ENCODE results near the gene RASSF5.
"Not testable (repeated sequence)": the region's sequence is repeated elsewhere in the genome, so short reads cannot be mapped to it uniquely, and the experiment has no call there.

RASSF5 gene

DNA sequence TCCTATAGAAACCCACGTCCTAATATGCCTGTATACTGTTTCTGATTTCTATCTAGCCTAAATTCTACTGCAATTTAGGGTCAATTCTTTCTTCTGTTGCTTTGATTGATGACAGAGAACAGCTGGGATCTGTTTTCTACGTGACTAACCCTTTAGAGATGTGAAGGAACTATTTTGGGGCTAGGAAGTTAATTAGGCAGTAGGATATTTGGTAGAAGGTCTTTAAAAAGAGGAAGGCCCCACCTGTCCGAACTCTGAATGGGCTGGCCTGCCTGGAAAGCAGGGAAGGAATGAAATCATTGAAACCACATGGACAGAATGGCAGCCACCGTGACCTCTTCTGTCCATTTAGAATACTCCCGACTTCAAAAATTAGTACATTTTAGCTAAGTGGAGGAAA is 83.9 kb downstream of the RASSF5 start:
- no peak for DNase-seq

DNA sequence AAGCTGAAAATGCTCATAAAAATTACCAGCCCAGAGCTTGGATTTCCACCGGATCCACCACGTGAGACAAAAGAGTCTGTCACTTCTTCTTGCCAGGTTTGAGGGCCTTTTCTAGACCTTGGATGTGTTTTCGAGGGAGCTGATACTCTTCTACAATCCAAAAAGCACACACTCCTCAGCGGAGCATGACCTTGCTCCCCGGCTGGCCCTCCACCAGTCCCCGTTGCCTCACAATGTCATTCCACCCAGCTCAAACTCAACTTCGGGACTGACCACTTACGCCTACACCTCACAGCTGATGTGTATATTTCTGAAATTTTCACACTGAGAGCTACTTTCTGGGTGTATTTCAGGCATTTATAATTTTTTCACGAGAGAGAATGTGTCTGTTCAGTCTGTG is 84.4 kb downstream of the RASSF5 start:
- no peak for DNase-seq

DNA sequence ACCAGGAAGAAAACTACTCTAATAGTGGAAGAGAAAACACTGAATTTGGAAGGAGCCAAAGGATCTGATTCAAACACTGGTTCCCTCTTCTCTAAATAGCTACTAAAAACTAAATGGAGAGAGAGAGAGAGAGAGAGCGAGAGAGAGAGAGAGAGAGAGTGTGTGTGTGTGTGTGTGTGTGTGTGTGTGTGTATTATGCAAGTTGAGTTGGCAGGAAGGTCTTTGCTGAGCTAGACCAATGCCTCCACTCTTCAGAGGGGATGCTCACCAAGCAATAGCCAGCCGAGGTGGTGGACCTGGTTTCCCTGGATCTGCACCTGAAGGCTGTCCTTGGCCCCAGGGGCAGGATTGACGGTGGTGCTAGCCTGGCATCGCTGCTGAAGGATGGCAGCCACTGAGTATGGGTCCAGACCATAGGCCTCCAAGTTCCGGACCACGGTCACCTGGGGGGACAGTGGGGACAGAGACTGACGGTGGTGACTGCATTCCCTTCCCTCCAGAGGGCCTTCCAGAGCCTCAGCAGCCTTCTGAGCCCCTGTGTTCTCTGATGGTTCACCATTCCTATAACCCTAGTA is 86.1 kb downstream of the RASSF5 start:
- DNase-seq, result no peak

DNA sequence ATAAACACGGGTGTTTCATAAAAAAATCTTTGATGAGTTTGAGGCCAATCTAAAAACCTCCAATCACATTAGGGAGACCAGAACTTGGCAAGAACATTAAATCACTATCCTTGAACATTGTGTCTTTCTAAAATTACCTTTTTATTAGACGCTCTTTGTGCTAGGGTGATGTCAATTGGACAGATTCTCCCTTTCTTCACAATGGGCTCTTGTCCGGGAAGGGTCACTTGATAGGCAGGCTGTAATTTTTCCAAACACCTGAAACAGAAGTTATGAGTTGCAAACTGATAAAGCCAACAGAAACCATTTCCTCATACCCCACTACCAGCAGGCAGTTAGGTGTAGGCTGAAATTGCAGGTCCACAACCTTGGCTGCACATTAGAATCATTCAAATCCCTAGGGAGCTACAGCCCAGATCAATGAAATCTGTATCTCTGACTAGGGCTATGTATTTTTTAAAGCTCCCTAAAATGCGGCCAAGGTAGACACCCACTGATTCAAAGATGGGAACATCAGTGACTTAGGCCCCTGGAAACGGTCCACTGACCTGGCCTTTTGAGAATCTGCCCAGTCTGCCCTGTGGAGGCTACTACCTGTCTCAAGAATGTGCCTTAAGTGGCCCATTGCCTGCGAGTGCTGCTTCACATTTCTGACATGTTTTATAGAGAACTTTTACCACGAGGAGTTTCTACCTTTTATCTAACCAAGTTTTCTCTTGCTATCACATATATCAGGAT is 88.4 kb downstream of the RASSF5 start:
- no peak for DNase-seq

DNA sequence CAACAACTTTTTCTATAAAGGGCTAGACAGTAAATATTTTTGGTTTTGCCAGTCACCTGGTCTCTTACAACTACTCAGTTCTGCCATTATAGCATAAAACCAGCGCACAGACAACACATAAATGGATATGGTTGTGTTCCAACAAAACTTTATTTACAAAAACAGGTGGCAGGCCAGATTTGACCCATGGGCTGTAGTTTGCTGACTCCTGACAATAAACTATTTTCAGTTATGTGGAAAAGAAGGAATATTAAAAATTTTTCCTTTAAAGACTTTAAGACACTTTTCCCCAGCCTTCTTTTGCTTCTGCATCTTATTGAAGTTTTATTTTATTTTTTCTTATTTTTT is 89.0 kb downstream of the RASSF5 start:
- no peak for DNase-seq

DNA sequence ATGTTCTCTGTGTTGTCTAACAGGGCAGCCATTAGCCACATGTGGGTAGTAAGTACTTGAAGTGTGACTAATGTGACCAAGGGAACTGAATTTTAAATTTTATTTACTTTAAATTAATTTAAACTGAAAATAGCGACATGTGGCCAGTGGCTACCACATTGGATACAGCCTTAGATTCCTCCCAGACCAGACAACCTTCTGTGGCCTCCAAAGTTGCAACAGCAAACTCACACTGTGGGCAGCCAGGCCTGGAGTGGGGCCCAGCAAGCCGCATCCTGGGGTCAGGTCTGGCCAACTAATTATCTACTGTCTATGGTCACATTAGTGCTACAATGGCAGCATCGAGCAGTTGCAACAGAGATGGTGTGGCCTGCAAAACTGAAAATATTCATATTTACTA is 93.2 kb downstream of the RASSF5 start:
- DNase-seq, result no peak

DNA sequence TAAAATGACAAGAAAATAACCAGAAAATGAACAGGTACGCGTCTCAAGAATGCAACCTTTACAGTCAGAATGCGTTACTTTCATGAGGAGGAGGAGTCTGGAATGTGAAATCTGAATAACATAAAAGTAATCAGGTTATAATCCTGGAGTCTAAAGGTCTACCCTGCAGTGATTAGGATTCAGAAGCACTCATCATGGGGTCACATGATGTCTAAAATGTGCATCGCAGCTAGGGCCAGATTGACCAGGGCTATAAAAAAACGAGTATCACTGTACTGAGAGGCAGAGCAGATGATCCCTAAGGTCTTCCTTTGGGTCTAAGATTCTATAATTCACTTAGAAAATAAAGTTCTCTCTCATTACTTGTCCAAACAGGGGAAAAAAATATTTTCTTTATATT is 97.5 kb downstream of the RASSF5 start:
- DNase-seq, result no peak

DNA sequence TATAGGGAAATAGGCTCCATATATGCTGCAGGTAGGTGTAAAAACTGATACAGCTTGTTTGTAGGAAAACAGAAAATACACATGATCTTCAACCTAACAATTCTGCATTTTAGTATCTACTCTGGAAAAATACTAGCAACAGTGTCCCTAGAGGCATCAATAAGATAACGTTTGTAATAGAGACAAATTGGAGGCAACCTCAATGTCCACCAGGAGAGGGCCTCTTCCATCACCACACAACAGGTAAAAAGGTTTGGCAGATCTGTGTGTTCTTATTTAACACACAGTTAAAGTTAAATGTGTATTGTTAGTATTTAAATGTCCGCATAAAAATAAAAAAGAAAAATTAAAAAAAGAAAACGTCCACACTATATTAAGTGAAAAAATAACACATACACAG is 99.5 kb downstream of the RASSF5 start:
- peak; percentile 16 to 28 for DNase-seq

DNA sequence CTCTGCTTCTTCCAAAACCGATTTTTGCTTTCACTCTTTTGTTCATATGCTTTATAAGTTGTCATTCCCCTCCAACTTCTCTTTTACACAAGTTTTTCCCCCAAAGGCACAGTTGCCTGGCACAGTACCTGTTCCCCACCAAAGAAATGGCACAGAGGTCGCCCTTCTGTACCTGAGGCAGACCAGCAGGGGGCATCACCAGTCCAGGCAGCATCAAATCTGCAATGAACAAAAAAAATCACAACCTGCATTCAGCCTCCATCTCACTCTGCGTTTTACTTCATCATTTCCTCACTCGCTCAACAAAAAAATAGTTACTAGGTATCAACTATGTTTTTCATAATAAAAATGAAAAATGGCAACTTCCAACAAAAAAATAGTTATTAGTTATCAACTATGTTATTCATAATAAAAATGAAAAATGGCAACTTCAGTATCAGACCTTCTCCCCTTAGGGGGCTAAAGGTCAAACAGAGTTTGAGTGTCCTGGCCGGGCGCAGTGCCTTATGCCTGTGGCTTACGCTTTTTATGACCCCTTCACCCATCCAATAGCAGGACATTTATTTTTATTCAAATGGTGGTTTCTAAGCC is 100.9 kb downstream of the RASSF5 start:
- DNase-seq, result peak; percentile 31 to 43

DNA sequence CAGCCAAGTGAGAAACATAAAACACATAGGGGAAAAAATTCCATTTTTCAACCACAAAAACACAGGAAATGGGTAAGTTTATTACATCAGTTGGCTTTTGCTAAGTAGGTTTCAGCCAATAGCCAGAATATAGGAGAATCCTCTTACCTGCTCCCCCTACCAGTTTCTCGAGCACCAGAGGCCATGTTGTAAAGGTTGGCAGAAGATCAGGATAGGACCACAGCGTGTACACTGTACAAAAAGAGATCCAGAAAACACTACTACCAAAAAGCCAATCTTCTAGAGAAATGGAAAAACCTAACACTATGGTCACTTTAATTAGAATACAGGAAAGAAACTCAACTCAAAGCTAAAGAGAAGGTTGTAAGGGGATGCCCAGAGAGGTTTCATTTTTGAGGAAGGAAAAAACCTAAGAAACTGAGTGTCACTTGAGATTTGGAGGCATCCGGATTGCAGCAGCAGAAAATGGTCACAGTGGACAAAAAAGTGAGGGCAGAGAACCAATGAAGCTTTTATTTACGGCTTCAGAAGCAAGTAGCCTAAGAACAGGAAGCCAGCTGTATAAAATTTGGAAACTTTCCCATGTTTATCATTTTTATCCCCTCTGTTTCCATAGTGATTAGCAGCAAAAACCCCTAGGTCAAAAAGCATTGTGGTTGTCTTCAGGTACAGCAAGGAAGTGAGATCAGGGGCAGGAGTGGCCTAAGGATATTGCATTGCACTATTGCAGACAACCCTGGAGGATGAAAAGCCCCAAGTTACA is 102.1 kb downstream of the RASSF5 start:
- DNase-seq, result no peak

DNA sequence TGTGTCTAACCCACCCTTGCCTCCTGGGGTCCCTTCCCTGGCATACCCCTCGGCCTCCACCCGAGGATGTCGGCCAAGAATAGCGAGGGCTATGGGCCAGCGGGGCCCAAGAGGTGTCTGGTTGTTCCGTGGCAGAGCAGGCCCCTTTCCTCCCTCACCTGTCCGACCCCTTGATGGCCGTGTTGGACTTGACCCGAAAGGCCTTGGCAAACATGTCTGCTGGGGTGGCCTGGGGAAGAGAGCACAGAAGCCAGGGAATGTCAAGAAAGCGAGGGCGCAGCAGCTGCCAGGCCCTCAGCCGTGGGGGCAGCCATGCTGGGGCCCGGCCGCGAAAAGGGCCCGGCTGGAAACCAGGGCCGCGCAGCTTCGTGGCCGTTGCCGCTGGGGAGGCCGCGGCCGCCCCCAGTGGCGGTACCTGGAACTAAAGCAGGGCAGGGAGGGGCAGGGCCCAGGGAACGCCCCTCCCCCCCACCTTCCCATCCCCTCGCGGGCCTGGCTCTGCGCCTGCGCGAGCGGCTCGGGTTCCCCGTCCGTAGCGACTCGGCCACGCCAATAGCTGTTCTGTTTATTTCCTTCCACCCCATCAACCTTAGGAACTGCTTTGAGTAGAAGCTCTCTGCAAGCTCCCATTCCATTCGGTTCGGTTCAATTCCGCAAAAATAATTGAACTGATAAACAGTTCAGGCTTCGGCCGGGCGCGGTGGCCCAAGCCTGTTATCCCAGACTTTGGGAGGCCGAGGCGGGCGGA is 105.0 kb downstream of the RASSF5 start, which contains the start of gene EIF2D:
TSS of gene EIF2D (minus strand) at position 337 of the 748 bp plus-strand sequence. CDS start at position 214, 123 bp downstream.
- DNase-seq, result peak; percentile 84 to 87

DNA sequence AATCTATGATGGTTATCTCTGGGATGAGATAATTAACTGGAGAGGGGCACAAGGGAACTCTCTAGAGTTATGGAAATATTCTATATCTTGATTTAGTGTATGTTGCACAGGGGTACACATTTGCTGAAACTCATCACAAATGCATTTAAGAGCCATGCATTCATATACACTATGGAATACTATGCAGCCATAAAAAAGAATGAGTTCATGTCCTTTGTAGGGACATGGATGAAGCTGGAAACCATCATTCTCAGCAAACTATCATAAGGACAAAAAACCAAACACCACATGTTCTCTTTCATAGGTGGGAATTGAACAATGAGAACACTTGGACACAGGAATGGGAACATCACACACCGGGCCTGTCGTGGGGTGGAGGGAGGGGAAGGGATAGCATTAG is 119.1 kb downstream of the RASSF5 start:
- DNase-seq, result not testable (repeated sequence)

DNA sequence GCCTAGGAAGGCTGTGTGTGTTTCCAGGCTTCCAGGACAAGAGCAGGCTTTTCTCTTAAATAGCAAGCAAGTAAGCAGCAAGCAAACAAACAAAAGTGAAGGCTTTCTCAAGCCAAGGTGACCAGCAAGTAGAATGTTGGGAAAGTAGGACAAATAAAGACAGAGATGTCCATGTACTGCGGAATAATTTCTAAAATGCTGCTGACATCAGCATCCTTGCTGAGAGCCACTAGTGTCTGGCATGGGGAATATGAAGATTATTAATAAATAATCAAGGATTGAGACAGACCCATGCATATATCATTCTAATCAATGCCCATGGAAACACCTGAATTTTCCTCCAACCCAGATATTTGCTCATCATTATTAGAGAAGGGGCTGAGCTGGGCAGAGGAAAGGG is 121.6 kb downstream of the RASSF5 start:
- DNase-seq, result no peak

DNA sequence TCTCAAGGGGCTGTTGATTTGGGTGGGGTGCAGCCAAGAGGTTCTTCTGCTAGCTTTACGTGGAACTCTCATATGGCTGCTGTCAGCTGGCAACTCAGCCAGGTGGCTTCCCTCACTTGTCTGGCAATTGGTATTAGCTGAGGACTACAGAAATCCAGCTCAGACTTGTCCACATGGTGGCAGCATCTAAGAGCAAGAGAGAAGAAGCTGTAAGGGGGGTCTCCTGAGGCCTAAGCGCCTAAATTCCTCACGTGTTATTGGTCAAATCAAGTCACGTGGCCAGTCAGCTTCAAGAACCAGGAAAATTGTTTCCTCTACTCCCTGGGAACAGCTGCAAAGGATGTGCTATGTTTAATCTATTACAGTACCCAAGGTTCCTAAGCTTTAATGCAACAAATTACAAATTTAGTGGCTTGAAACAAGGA is 123.8 kb downstream of the RASSF5 start:
- DNase-seq, result peak; percentile 77 to 91

DNA sequence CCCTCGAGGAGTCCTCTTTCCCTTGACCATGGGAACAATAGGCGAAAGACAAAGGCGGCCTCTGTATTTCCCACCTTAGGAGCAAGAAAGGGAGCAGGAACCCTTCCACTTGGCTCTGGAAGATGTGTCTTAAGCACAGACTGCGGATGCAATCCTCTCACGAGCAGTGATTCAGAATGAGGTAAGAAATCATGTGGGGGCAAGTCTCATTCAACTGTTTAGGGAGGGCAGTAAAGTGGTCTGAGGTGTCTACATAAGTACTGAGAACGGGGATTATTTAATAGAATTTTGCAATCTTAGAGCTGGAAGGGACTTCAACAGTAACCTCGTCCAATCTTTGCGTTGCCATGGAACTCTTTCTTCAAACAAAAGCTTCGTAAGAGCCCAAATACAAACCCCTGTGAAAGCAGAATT is 126.4 kb downstream of the RASSF5 start:
- no peak for DNase-seq

DNA sequence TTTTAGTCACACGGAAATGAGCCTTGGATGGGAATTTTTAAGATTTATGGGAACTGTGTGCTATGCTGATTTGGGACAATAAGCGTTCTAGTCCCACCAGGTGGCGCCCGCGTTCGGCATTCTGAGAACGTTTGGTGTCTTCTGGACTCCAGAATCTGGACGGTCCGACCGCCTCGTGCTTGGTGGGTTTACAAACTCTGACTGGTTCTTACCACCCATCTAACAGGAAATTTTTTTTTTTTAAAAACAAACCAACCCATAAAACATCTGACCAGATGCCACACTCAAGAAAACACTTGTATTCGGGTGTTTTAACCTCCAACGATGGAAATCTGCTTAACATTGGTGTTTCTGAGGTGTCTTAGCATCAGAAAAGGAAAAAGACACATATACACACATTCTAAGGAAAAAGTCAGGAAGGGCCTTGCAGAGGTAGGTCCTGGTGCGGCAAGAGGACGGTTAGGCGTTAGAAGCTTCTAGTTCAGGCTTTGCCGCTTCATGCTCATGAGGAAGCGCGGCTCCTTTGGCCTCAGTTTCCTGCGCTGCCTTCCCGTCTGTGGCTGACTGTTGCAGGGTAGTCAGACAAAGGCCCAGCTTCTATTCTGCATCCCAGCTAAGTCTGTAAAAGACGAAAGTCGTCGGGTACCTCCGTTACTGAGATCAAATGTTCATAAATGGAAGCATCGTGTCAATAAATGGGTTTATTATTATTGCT is 127.2 kb downstream of the RASSF5 start:
- DNase-seq, result peak; percentile 80 to 92

DNA sequence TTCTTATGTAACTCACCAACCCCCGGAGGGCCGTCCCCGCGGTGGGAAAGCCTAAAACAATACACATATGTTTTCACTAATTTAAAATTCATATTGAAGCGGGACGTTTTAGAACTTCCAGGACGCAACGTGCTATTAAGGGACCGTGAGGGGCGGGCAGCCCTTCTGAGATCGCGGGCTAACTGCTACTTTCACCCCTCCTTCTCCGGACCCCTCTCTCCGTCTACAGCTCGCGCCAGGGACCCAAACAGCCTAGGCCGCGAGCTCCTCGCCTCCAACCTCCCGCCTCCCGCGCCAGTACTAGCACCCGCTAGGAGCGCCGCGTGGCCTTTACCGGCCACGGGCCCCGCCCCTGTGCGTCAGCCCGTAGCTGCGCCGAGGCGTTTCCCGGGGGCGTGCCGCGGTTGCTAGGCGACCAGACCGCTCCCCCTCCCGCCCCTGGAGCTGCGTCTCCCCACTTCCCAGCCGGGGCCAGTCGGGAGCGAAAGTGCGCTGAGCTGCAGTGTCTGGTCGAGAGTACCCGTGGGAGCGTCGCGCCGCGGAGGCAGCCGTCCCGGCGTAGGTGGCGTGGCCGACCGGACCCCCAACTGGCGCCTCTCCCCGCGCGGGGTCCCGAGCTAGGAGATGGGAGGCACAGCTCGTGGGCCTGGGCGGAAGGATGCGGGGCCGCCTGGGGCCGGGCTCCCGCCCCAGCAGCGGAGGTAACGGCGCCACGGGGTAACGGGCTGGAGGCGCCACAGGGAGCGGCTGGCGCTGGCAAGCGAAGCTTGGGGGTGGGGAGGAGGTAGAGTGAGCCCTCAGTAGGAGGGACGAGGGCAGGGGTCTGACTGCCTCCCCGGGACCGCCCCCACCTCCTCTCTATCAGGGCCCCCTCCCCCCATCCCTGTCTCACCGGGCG is 128.0 kb downstream of the RASSF5 start, which contains the start of gene DYRK3:
TSS of gene DYRK3 (plus strand) at position 457 of the 898 bp plus-strand sequence. CDS start at position 625, 168 bp downstream.
- DNase-seq, result peak; percentile 83 to 95

DNA sequence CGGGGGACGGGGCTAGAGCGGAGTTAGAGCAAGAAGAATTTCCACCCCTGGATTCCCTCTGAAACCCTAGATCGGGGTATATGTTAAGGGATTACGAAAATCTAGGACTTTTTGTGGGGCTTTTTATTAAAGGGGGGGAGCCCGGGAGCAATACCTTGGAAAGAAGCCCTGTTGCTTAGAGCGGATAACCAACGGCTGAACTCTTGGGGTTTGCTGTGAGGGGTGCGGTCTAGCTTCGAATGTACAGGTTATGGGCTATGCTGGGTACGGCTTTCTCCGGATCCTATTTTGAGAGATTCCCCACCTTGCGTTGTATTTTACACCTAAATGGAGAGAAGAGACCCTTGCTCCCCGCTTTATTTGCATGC is 128.6 kb downstream of the RASSF5 start:
- DNase-seq, result no peak

DNA sequence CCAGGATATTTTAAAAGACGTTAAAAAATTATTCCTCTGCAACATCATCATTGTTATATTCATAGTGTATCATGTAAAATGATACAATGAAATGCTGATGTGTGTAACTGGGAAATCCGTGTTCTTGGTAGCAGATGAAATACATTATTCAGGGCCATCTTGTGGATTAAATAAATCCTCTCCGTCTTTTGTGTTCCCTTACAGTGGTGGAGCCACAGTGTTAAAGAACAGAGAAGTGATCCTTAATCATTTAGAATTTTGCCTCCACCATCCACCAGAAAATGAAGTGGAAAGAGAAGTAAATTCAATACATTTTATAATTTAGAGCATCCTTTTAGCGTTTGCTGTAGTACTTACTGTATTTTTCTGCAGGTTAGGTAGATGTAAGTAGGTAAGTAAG is 129.3 kb downstream of the RASSF5 start:
- DNase-seq, result no peak

DNA sequence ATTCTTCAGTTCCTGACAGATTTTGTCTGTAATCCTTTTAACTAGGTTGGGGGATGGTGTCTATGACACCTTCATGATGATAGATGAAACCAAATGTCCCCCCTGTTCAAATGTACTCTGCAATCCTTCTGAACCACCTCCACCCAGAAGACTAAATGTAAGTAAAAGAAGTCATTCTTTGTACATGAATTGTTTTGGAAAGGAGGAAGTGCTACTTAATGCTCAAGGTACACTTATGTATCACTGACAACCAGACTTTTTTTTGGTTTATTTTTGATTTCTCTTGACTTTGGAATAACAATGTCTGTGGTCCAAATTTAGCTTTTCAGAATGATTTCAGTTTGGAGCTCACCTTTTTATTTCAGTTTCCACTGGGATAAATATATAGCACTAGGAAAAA is 130.3 kb downstream of the RASSF5 start:
- no peak for DNase-seq

Data from SHP77 (cell line).